ENCODE measurements around the gene ABT1.
"Not testable (repeated sequence)": the region's sequence is repeated elsewhere in the genome, so short reads cannot be mapped to it uniquely, and the experiment has no call there.

Gene ABT1

DNA sequence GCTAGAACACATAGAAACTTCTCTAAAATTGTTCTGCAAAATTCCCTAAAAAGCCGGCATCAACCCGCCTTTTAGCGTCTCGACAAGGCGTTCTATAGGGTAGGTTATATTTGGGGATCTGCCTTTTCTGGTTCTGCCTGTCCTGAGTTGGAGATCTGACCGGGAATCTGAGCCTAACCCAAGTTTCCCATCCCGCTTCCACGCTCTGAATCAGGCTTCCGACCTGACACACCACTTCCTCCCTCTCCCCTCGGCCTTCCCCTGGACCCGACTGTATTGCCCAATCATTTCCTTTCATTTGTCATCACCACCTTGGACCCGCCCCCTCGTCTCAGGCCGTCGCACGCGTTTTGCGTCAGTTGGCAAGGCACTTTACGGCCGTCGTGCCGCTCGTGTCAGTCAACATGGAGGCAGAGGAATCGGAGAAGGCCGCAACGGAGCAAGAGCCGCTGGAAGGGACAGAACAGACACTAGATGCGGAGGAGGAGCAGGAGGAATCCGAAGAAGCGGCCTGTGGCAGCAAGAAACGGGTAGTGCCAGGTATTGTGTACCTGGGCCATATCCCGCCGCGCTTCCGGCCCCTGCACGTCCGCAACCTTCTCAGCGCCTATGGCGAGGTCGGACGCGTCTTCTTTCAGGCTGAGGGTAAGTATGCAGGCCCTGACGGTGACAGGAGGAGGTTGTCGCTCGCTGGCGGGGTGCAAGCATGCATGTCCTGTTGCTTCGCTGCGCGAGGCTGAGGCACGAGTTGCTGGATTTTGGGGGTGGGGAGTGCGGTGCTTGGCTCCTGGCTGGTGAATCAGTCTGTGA is at the start of gene ABT1:
Gene ABT1 (plus strand): TSS at position 375 of the 810 bp plus-strand sequence. CDS start 30 bp downstream, at position 405.
- H3K4me3 ChIP-seq (ENCODE audit: low read length), result peak within 1 kb of the TSS; percentile 100
- TF ChIP-seq, protein P1, sequence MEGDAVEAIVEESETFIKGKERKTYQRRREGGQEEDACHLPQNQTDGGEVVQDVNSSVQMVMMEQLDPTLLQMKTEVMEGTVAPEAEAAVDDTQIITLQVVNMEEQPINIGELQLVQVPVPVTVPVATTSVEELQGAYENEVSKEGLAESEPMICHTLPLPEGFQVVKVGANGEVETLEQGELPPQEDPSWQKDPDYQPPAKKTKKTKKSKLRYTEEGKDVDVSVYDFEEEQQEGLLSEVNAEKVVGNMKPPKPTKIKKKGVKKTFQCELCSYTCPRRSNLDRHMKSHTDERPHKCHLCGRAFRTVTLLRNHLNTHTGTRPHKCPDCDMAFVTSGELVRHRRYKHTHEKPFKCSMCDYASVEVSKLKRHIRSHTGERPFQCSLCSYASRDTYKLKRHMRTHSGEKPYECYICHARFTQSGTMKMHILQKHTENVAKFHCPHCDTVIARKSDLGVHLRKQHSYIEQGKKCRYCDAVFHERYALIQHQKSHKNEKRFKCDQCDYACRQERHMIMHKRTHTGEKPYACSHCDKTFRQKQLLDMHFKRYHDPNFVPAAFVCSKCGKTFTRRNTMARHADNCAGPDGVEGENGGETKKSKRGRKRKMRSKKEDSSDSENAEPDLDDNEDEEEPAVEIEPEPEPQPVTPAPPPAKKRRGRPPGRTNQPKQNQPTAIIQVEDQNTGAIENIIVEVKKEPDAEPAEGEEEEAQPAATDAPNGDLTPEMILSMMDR (conservative IDR thresholded peaks at IDR 0.05; ENCODE audit: low read length), result 0 out of 2 replicates have a peak, but pooled peaks have one; percentile 3

DNA sequence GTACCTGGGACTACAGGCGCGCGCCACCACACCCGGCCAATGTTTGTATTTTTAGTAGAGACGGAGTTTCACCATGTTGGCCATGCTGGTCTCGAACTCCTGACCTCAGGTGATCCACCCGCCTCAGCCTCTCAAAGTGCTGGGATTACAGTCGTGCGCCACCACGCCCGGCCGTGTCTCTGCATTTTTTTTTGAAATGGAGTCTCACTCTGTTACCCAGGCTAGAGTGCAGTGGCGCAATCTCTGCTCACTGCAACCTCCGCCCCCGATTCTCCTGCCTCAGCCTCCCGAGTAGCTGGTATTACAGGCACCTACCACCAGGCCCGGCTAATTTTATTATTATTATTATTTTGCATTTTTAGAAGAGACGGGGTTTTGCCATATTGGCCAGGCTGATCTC is 49.4 kb upstream of the ABT1 start:
- not testable (repeated sequence) for H3K4me3 ChIP-seq (ENCODE audit: low read length); DNase-seq (ENCODE audit: low read depth)

More for the DNA sequence above, at the start of gene ABT1:
- DNase-seq (ENCODE audit: low read depth), result peak; percentile 98

GRCh38 chr6:26550250-26550993 is 46.3 kb upstream of the ABT1 start:
- peak overlapping the region; percentile 62 for H3K4me3 ChIP-seq (ENCODE audit: low read length)
- TF ChIP-seq, protein P1 (conservative IDR thresholded peaks at IDR 0.05; ENCODE audit: low read length), result no peak; the same call in 1 of the 2 replicates

DNA sequence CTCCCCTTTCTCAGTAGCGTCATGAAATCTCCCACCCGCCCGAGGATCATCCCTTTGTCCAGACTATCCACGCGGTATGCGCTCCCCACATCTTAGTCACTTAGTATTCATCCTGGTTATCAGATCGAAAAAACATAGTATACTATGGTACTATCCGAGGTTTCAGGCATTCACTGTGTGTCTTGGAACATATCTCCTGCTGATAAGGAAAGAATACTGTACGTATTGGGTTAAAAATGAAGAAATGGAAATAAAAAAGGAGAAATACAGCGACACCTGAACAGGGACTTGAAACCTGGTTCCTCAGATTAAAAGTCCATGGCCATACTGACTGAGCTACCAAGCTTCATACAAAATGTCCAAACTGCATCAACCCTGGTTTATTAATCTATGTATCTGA is 44.5 kb upstream of the ABT1 start:
- no peak overlapping the region for H3K4me3 ChIP-seq (ENCODE audit: low read length)
- no peak for DNase-seq (ENCODE audit: low read depth)
- TF ChIP-seq, protein P1 (conservative IDR thresholded peaks at IDR 0.05; ENCODE audit: low read length), result no peak

More at GRCh38 chr6:26550250-26550993, 46.3 kb upstream of the ABT1 start:
- DNase-seq (ENCODE audit: low read depth), result peak; percentile 40

DNA sequence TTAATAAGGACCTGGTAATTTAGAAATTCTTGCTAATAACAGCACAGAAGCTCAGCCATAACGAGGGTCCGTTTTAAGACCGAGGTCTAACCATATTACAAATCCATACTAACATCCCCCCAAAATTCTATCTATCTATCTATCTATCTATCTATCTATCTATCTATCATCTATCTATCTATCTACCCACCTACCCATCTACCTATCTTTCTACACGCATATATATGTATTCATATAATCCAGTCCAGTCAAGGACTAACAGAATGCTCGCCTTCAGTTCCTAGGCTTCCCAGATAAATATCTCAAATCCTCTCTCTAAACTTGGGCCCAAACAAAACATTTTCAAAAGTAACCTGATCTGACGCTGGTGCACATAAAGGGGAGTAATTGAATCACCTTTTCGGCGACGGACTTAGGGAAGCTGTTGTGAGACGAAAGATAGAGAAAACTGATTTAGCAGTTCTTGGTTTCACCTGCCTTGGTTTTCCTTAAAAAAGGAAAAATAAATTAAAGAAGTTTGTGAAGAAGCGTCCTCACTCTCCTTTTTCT is 44.0 kb upstream of the ABT1 start:
- no peak for DNase-seq (ENCODE audit: low read depth)
- H3K4me3 ChIP-seq (ENCODE audit: low read length), result peak overlapping the region; percentile 55
- TF ChIP-seq, protein P1 (conservative IDR thresholded peaks at IDR 0.05; ENCODE audit: low read length), result no peak

DNA sequence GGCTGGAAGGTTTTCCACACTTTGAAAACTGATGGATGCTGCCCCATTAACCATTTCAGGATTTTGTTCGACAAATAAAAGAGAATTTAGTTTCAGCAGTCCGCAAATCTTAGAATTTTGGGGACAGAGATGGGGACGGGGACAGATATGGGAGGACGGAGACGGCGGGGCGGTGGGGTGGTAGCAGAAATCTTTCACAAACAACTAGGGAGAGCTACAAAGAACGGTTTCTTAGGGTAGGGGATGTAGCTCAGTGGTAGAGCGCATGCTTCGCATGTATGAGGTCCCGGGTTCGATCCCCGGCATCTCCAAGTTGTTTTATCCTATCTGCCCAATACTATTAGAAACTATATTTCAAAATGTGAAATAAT is 43.5 kb upstream of the ABT1 start:
- TF ChIP-seq, protein P1 (conservative IDR thresholded peaks at IDR 0.05; ENCODE audit: low read length), result no peak
- DNase-seq (ENCODE audit: low read depth), result peak; percentile 73
- H3K4me3 ChIP-seq (ENCODE audit: low read length), result peak overlapping the region; percentile 55

- TF ChIP-seq, protein P1 (conservative IDR thresholded peaks at IDR 0.05; ENCODE audit: low read length), result no peak
- H3K4me3 ChIP-seq (ENCODE audit: low read length), result peak overlapping the region; percentile 55
- peak; percentile 96 for DNase-seq (ENCODE audit: low read depth)
These were observed 42.9 kb upstream of the ABT1 start for GRCh38 chr6:26553635-26554446.
